Measurements from ENCODE around the gene DCP1B.

Gene DCP1B

DNA sequence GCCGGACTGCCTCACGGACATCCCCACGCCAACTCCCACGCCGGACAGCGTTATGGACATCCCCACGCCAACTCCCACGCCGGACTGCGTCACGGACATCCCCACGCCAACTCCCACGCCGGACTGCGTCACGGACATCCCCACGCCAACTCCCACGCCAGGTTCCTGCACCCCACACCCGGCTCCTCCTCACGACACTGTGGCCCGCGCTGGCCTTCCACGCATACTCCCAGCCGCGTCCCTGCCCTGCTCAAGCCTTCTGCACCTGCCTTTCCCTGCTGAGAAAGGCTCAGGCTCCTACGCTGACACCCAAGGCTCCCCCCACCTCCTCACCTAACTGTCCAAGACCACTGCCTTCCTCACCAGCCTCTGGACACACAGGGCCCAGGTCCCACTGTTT is 95.5 kb downstream of the DCP1B start:
- no peaks in the 10 kb centered on the region for H3K27me3 ChIP-seq (replicated peaks)
- in situ Hi-C loops (cut with HindIII; ENCODE audit: low pct_ligation_motif_present, low sequenced_read_pairs) = no loop called here
- no peak overlapping the region for H3K27ac ChIP-seq
- H3K4me3 ChIP-seq (ENCODE audit: low read depth, low read length) = no peak overlapping the region
- H3K36me3 ChIP-seq (replicated peaks) = no peaks in the 10 kb centered on the region
- TF ChIP-seq, protein P1, sequence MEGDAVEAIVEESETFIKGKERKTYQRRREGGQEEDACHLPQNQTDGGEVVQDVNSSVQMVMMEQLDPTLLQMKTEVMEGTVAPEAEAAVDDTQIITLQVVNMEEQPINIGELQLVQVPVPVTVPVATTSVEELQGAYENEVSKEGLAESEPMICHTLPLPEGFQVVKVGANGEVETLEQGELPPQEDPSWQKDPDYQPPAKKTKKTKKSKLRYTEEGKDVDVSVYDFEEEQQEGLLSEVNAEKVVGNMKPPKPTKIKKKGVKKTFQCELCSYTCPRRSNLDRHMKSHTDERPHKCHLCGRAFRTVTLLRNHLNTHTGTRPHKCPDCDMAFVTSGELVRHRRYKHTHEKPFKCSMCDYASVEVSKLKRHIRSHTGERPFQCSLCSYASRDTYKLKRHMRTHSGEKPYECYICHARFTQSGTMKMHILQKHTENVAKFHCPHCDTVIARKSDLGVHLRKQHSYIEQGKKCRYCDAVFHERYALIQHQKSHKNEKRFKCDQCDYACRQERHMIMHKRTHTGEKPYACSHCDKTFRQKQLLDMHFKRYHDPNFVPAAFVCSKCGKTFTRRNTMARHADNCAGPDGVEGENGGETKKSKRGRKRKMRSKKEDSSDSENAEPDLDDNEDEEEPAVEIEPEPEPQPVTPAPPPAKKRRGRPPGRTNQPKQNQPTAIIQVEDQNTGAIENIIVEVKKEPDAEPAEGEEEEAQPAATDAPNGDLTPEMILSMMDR (IDR thresholded peaks at IDR 0.05; ENCODE audit: low read depth, low read length, missing control alignments) = no peak
- DNase-seq = no peak

DNA sequence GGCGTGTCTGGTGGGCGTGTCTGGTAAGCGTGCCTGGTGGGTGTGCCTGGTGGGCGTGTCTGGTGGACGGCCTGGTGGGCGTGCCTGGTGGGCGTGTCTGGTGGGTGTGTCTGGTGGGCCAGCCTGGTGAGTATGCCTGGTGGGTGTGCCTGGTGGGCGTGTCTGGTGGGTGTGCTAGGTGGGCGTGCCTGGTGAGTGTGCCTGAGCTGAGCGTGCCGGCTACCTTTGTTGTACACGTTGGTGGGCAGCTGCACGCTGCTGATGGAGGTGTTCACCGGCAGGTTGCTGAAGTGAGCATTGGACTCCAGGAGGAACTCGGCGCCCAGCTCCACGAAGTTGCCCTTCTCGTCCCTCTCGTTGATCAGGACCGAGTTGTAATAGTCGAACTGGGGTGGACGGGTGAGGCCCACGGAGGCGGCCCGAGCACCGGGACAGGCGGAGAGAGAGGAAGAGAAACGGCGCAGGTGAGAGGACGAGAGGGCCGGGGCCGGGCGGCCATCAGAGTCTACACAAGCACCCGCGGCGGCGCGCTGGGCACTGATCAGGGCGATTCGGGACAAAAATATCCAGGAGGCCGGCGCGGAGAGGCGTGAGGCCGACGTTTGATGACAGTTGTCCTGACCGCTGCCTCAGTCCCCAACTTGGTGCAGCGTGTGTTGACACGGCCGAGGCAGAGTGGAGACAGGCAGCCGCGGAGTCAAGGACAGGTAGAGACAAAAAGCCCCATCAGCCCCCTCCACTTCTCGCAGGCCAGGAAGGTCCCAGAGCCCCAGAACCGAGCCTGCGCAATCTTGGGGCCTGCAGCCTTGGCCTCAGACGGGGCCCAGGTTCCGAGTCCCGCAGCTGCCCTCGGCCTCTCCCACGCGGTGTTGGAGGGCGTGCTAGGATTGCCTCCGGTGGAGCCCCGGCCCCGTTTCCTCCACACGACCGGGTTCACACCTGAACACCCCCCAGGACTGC is 96.3 kb downstream of the DCP1B start:
- TF ChIP-seq, protein P1 (IDR thresholded peaks at IDR 0.05; ENCODE audit: low read depth, low read length, missing control alignments) = no peak
- in situ Hi-C loops (cut with HindIII; ENCODE audit: low pct_ligation_motif_present, low sequenced_read_pairs) = no loop called here
- H3K4me3 ChIP-seq (ENCODE audit: low read depth, low read length) = no peak overlapping the region
- H3K27me3 ChIP-seq (replicated peaks) = no peaks in the 10 kb centered on the region
- DNase-seq = no peak
- no peak overlapping the region for H3K27ac ChIP-seq
- H3K36me3 ChIP-seq (replicated peaks) = no peaks in the 10 kb centered on the region

DNA sequence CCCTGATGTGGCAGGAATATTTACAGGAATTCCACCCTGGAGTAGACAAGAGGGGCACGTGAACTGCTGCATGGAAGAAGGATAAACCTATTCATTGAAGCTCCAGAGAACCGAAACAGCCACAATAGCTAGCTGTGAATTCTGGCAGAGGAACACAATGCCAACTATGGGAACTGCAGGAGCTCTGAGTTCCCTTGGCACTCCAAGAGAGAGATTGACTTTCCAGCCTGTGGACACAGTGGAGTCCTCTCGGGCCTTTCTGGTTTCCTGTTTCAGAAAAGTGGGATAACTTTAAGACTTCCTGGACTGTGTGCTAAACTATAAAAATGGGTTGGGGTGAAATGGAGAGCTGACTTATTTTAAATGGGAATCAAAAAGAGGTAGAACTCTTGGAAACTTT is 97.7 kb downstream of the DCP1B start:
- H3K27me3 ChIP-seq (replicated peaks) = no peaks in the 10 kb centered on the region
- H3K4me3 ChIP-seq (ENCODE audit: low read depth, low read length) = no peak overlapping the region
- DNase-seq = no peak
- in situ Hi-C loops (cut with HindIII; ENCODE audit: low pct_ligation_motif_present, low sequenced_read_pairs) = no loop called here
- H3K27ac ChIP-seq = no peak overlapping the region
- TF ChIP-seq, protein P1 (IDR thresholded peaks at IDR 0.05; ENCODE audit: low read depth, low read length, missing control alignments) = no peak
- H3K36me3 ChIP-seq (replicated peaks) = no peaks in the 10 kb centered on the region

DNA sequence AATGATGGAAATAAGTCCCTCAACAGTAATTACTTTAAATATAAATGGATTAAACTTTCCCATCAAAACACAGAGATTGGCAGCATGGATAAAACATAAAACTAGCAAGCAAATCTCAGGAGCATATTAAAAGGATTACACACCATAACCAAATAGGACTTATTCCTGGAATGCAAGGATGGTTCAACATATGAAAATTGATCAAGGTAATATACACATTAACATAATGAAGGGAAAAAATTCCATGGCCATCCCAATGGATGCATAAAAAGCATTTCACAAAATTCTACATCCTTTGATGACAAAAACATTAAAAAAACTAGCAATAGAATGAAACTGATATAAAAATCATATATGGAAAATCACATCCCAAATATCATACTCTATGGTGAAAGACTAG is 99.4 kb downstream of the DCP1B start:
- in situ Hi-C loops (cut with HindIII; ENCODE audit: low pct_ligation_motif_present, low sequenced_read_pairs) = no loop called here

DNA sequence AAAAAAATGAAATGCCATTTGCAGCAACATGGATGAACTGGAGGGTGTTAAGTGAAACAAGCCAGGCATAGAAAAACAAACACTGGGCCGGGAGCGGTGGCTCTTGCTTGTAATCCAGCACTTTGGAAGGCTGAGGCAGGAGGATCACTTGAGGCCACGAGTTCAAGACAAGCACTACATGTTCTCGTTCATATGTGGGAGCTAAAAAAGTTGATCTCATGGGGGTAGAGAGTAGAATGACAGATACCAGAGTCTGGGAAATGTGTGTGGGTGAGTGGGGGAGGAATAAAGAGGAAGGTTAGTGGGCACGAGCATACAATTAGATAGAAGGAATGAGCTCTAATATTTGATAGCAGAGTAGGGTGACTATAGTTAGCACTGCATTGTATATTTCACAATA is 107.3 kb downstream of the DCP1B start:
- H3K36me3 ChIP-seq (replicated peaks) = no peaks in the 10 kb centered on the region
- DNase-seq = no peak
- in situ Hi-C loops (cut with HindIII; ENCODE audit: low pct_ligation_motif_present, low sequenced_read_pairs) = no loop called here
- H3K27ac ChIP-seq = no peak overlapping the region
- H3K27me3 ChIP-seq (replicated peaks) = peaks cover 5% of the 10 kb centered on the region
- TF ChIP-seq, protein P1 (IDR thresholded peaks at IDR 0.05; ENCODE audit: low read depth, low read length, missing control alignments) = no peak
- no peak overlapping the region for H3K4me3 ChIP-seq (ENCODE audit: low read depth, low read length)

More for the DNA sequence above, 99.4 kb downstream of the DCP1B start:
- DNase-seq = no peak
- H3K27me3 ChIP-seq (replicated peaks) = no peaks in the 10 kb centered on the region
- H3K36me3 ChIP-seq (replicated peaks) = no peaks in the 10 kb centered on the region
- TF ChIP-seq, protein P1 (IDR thresholded peaks at IDR 0.05; ENCODE audit: low read depth, low read length, missing control alignments) = no peak
- H3K4me3 ChIP-seq (ENCODE audit: low read depth, low read length) = no peak overlapping the region
- H3K27ac ChIP-seq = no peak overlapping the region
